Activated CD8-positive, alpha-beta memory T cell treated with anti-CD3 and anti-CD28 coated beads for 36 hours (primary cell): ENCODE measurements around the gene ASB2. TPM values are rescaled to one million over a fixed set of nuclear protein-coding genes. Genes with fewer than 3 reads are reported as not detected.

Experiments used
- CTCF ChIA-PET: fragments of 350-600 bp; sonication (Branson Sonifier 250); formaldehyde crosslinking; loops from one replicate; lab custom pipeline; 2021; ENCODE audit warnings: antibody characterized with exemption; lab: Charles Lee
- POLR2A ChIA-PET: fragments of 350-600 bp; sonication (Branson Sonifier 250); formaldehyde crosslinking; loops from one replicate; lab custom pipeline; 2021; ENCODE audit warnings: antibody characterized with exemption; lab: Charles Lee
- total RNA-seq, 2 experiments: library from RNA; stranded (reverse); gene quantifications; one replicate each; pipeline ENCODE4 v1.2.3, GENCODE V29; 2021

Gene ASB2
- total RNA-seq, 2 experiments from 2014 or later: 68.2 to 75.9 TPM

DNA sequence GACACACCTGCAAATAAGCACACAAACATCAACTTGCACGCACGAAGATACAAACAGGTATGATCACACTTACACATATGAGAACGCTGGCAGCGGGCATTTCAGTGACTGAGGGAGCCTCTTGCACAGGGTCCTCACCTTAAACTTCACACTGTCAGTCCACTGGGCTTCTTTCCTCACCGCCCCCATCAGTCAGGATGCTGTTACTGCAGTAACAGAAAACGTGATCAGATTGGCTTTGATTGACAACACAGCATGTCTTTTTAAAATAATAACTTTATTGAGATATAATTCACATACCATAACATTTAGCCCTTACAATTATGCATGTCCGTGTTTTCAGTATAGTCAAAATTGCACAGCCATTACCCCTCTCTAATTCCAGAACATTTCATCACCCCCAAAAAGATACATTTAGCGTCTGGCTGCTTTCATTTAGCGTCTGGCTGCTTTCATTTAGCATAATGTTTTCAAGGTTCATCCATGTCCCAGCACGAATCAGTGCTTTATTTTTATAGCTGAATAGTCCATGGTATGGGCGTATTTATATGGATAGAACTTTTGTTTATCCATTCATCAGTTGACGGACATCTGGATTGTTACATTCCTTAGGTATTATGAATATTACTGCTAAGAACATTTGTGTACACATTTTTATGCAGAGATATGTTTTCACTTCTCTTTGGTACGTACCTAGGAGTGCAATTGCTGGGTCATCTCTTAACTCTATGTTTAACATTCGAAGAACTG, 29.1 kb upstream of the ASB2 start:
- POLR2A ChIA-PET: no interaction called here
- CTCF ChIA-PET: interaction anchor here (0.9 to 2.6 kb wide), 6 partner anchors 9 to 66 kb away, joined by 3 to 33 read pairs (median 4); partner anchors contain the start of gene OTUB2

DNA sequence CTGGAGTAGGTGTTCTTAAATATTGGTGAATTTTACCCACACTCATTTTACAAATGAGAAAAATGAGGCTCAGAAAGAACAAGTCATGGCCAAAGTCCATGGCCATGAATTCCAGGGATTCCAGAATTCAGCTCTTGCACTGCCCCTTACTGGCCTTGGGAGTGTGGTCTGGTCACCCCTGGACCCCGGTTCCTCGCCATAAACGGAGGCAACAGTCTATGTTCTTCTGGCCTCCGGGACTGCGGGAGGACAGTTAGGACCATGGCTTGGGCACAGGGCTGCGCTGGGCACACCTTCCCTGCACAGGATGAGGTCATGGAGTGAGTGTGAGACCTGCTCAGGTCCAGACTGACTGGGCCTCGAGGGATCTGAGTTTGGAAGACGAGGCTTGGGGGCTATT, 27.6 kb upstream of the ASB2 start:
- ChIA-PET POLR2A (no interaction called here), CTCF (interaction anchor here (1.3 to 2.6 kb wide), 5 partner anchors 21 to 65 kb away, joined by 3 to 33 read pairs (median 4); no protein-coding TSS in a partner anchor)

DNA sequence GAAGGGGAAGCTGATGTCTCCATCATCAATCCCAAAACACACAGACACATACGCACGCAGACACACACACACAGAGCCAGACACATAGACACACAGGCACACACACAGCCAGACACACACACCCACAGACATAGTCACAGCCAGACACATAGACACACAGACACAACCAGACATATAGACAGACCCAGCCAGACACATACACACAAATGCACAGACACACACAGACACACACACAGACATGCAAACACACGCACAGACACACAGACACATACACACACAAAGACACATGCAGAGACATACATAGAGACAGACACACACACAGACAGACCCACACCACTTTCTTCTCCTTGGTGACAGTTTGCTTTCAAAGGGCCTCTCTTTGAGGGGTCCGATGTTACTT, 27.0 kb upstream of the ASB2 start:
- ChIA-PET CTCF (interaction anchor here (1.2 to 2.6 kb wide), 4 partner anchors 20 to 64 kb away, joined by 4 to 33 read pairs (median 4); no protein-coding TSS in a partner anchor), POLR2A (no interaction called here)

DNA sequence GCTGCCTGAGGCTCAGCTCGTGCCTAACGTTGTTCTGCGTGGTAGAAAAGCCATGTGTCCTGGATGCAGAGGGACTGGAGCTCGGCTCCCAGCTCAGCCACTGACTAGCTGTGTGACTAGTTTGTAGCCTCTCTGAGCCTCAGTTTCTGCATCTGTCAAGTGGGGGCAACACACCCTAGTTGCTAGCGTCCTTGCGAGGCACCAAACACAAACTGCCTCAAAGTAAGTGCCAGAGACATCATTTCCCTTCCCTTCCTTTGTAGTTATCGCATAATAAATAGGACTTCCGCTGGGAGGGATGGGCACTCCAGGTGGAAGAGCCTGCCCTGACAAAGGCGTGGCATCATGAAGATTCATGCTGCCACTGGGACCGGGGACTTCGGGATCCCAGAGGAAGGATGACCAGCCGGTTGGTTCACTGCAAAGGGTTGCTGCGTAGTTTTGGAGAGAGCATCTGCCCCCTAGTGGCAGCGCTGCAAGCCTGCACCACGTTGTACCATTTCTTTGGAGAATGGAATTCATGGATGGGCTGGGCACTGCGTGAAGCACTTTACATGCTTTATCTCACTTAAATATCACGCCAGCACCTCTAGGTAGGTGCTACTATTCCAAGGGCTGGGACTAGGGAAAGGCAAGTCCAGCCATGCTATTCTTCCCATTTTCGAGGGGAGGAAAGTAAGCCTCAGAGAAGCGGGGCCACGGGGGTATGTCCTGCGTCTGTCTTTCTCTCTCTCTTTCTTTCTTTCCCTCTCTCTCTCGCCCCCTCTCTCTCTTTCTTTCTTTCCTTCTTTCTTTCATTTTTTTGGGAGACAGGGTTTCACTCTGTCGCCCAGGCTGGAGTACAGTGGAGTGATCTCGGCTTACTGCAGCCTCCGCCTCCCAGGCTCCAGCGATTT, 25.4 kb upstream of the ASB2 start:
- POLR2A ChIA-PET: interaction anchor here (0.8 to 1.2 kb wide), 2 partner anchors 9 to 62 kb away, joined by 3 to 4 read pairs; no protein-coding TSS in a partner anchor
- CTCF ChIA-PET: interaction anchor here (0.7 to 5.1 kb wide), 16 partner anchors 9 to 135 kb away, joined by 3 to 103 read pairs (median 4); partner anchors contain the start of gene ASB2

DNA sequence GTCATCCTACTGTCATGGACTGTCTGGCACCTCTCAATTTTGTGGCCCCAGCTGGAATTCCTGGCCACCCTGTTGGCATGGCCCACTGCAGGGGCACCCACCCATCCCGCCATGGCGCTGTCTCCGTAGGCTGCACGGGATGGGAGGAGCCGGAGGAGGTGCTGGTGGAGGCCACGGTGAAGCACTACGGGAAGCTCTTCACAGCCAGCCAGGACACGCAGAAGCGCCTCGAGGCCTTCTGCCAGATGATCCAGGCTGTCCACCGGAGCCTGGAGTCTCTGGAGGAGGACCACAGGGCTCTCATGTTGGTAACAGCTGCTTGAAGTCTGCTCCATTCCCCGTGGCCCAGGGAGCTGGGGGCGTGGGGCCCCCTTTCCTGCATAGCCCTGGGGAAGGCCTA, 24.6 kb upstream of the ASB2 start:
- POLR2A ChIA-PET: interaction anchor here (0.8 to 1.2 kb wide), 2 partner anchors 8 to 61 kb away, joined by 3 to 4 read pairs; no protein-coding TSS in a partner anchor
- CTCF ChIA-PET: interaction anchor here (0.7 to 5.1 kb wide), 15 partner anchors 9 to 136 kb away, joined by 3 to 103 read pairs (median 4); partner anchors contain the start of gene ASB2

DNA sequence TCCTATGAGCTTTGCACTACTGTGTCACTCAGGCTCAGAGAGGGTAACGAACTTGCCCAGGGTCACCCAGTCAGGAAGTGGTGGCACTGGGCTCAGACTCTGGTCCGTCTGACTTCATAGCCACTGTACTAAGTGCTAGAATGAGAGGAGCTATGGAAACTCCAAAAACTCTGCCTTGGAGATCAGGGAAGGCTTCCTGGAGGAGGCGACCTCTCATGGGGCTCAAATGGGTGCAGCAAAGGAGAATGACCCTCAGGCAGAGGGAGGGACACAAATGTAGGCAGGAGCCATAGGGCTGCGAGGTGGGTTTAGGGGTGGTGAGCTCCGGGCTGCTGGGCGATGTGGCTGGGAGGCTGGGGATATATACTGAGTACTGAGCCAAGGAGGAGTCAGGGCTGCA, 23.9 kb upstream of the ASB2 start:
- POLR2A ChIA-PET: no interaction called here
- CTCF ChIA-PET: interaction anchor here (1.0 to 5.1 kb wide), 9 partner anchors 21 to 70 kb away, joined by 3 to 103 read pairs (median 10); partner anchors contain the start of gene ASB2

DNA sequence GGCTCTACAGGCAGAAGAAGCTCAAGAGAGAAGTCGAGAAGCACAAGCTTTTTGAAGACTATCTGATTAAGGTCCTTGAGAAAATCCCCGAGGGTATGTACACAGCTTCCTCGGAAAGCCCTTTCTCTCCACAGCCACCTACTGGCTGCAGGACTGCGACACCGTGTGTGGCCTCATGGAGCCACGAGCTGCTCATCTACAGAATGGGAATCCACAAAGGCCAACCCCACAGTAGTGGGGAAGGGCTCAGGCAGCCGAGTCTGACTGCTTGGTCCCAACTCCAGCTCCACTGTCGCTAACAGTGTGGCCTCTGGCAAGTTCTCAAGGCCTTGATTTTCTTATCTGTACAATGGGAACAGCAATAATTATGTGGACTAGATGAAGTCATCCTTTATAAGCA, 23.2 kb upstream of the ASB2 start:
- ChIA-PET POLR2A (no interaction called here), CTCF (interaction anchor here (1.0 to 5.1 kb wide), 7 partner anchors 23 to 69 kb away, joined by 3 to 103 read pairs (median 3); partner anchors contain the start of gene ASB2)

DNA sequence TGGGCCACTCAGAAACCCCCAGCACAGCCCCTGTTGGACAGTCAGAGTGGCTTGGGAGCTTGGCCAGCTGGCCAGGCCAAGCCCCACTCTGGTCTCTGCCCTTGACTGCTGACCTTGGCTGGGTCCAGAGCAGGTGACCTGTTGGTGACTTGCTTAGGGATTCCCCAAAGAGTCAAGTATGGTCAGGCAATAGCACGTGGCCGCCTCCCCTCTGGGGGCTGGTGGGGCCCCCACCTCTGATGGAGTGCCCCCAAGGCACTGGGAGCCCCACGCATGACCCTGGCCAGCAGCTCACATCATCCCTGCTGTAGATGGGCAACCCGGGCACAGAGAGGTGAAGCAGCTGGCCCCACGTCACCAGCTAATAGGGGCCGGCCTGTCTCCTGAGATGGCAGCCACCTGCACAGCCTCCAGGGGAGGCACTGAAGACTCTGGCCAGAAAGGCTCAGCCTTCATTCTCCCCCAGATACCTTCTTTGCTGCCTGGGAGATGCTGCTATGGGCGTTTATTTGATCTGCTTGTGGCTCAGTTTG, 22.6 kb upstream of the ASB2 start:
- ChIA-PET CTCF (interaction anchor here (1.1 to 5.1 kb wide), 4 partner anchors 23 to 68 kb away, joined by 3 to 103 read pairs (median 4); partner anchors contain the start of gene ASB2), POLR2A (no interaction called here)

- POLR2A ChIA-PET: no interaction called here
- CTCF ChIA-PET: interaction anchor here (1.1 to 5.1 kb wide), 2 partner anchors 22 to 60 kb away, joined by 3 to 103 read pairs; partner anchors contain the start of gene ASB2
These were observed 21.8 kb upstream of the ASB2 start for GRCh38 chr14:93997916-93998870.

DNA sequence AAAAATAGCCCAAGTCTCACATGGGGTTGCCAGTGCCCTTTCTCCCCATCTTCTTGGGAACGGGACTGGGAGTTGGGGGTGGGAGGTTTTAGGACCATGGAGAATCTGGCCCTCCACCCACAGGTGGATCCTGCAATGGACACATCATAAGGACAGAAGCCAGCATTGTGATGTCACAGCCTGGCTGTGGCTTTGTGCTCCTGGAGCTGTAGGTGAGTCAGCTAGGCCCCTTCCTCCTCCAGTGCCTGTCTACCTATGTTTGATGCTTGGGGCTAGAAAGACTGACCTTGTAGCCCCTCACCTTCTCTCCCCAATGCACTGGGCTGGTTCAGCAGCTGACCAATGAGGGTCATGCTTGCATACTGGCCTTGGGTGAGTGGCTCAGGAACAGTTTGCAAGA, 20.7 kb upstream of the ASB2 start, which contains the start of gene CCDC197:
Gene CCDC197, plus strand, starts transcription at position 220 of the 400 bp plus-strand sequence. CDS start 831 bp downstream, outside the sequence.
- CTCF ChIA-PET: interaction anchor here (1.3 to 5.1 kb wide), 2 partner anchors 26 to 59 kb away, joined by 4 to 103 read pairs; no protein-coding TSS in a partner anchor
- POLR2A ChIA-PET: no interaction called here

GRCh38 chr14:93996130-93996695, 19.8 kb upstream of the ASB2 start:
- POLR2A ChIA-PET: no interaction called here
- CTCF ChIA-PET: interaction anchor here (0.8 to 2.4 kb wide), 4 partner anchors 9 to 56 kb away, joined by 3 to 9 read pairs (median 6); no protein-coding TSS in a partner anchor

DNA sequence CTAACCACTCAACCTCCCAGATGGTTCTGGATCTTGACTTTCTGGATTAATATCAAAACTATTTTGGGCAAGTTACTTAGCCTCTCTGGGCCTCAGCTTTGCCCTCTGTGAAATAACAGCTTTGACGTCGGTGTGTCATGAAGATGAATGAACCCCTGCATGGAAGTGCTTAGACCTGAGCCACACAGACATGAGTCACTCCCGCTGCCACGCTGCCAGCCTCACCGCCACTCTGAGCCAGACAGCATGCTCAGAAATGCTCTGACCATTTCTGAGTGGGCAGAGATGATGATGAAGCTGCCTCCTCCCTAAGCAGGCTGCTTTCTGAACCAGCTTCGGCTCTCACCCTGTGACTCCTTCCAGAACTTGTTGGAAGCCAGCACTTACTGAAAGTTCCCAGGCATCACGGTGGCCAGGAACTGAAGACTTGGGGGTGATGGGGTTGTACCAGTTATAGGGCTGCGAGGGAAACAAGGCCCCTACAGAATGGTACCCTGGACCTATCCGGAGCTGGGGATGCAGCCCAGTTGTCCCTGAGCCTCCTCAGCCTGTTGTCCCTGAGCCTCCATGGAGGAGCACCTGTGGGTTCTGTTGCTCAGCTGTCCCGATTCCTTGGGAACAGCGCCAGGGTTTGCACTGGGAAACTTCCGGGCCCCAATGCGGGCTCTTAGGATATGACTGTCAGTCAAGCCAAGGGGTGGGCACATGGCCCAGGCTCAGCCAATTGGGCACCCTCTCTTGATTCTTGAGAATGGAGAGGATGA, 18.7 kb upstream of the ASB2 start:
- ChIA-PET CTCF (interaction anchor here (0.9 to 2.4 kb wide), 3 partner anchors 25 to 70 kb away, joined by 3 to 9 read pairs (median 8); no protein-coding TSS in a partner anchor), POLR2A (interaction anchor here (0.8 kb wide), 1 partner anchor 35 kb away, joined by 3 read pairs; no protein-coding TSS in a partner anchor)

GRCh38 chr14:93993382-93993781, 17.0 kb upstream of the ASB2 start:
- CTCF ChIA-PET: interaction anchor here (0.8 to 2.9 kb wide), 2 partner anchors 54 to 55 kb away, joined by 3 to 16 read pairs; no protein-coding TSS in a partner anchor
- POLR2A ChIA-PET: interaction anchor here (0.7 kb wide), 1 partner anchor 8 kb away, joined by 4 read pairs; no protein-coding TSS in a partner anchor

- POLR2A ChIA-PET: interaction anchor here (0.5 kb wide), 1 partner anchor 1268 kb away, joined by 3 read pairs; no protein-coding TSS in a partner anchor
- CTCF ChIA-PET: interaction anchor here (0.7 to 2.9 kb wide), 3 partner anchors 10 to 52 kb away, joined by 3 to 16 read pairs (median 5); no protein-coding TSS in a partner anchor
These were observed 15.3 kb upstream of the ASB2 start for GRCh38 chr14:93991649-93992048.

DNA sequence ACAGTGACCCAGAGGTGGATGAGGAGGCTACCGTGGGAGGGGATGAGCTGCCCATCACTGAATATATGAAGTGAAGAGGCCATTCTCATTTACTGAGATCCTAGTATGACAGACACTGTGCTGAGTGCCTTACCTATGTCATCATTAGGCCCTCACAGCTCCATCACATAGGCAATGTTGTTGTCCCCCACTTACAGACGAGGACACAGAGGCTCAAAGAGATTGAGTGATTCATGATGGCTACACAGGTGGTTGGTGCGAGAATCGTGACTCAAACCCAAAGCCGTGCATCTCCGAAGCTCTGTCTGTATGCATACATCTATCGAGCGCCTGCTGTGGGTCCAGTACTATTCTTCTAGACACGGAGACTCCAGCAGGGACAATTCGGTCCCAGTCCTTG, 14.8 kb upstream of the ASB2 start:
- CTCF ChIA-PET: interaction anchor here (0.7 to 2.9 kb wide), 3 partner anchors 12 to 51 kb away, joined by 4 to 16 read pairs (median 5); no protein-coding TSS in a partner anchor
- POLR2A ChIA-PET: interaction anchor here (0.5 kb wide), 1 partner anchor 1269 kb away, joined by 3 read pairs; no protein-coding TSS in a partner anchor

DNA sequence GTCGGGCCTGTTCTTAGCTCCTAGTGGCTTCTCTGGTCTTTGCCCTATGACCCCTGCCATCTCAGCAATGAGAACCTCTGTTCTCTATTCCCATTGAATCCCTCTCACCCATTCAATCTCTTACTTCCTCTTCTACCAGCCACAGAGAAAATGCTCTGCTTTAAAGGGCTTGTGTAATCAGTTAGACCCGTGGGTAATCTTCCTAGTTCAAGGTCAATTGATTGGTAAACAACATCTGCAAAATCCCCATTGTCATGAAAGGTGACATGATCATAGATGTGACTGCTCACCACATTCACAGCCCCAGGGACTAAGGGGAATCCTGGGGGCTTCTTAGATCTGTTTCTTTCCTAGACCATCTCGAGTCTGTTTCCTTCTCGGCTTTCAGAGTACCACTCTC, 13.6 kb upstream of the ASB2 start:
- CTCF ChIA-PET: interaction anchor here (1.1 kb wide), 1 partner anchor 50 kb away, joined by 3 read pairs; no protein-coding TSS in a partner anchor
- POLR2A ChIA-PET: no interaction called here
